ENCODE results near the gene OR10G3.

OR10G3 gene

GRCh38 chr14:21535545-21536417 lies 44.1 kb downstream of the OR10G3 start:
- DNase-seq (ENCODE audit: low read depth): no peak

- no peak for DNase-seq (ENCODE audit: low read depth)
These were observed 45.3 kb downstream of the OR10G3 start for GRCh38 chr14:21534576-21534975.

GRCh38 chr14:21533294-21533693 lies 46.6 kb downstream of the OR10G3 start:
- no peak for DNase-seq (ENCODE audit: low read depth)

GRCh38 chr14:21529515-21529914 lies 50.4 kb downstream of the OR10G3 start:
- DNase-seq (ENCODE audit: low read depth): no peak

GRCh38 chr14:21528381-21529348 lies 51.2 kb downstream of the OR10G3 start:
- DNase-seq (ENCODE audit: low read depth): no peak

- no peak for DNase-seq (ENCODE audit: low read depth)
These were observed 52.6 kb downstream of the OR10G3 start for GRCh38 chr14:21527318-21527679.

- DNase-seq (ENCODE audit: low read depth): no peak
These were observed 53.1 kb downstream of the OR10G3 start for GRCh38 chr14:21526672-21527317.

GRCh38 chr14:21525962-21526671 lies 53.8 kb downstream of the OR10G3 start, which contains the start of gene SALL2:
Gene SALL2, minus strand, starts transcription at chr14:21526346. Its CDS starts 219 bp downstream, at chr14:21526127.
- DNase-seq (ENCODE audit: low read depth): peak; percentile 69

GRCh38 chr14:21525571-21525961 lies 54.3 kb downstream of the OR10G3 start:
- peak; percentile 30 for DNase-seq (ENCODE audit: low read depth)

GRCh38 chr14:21524575-21525490 lies 55.0 kb downstream of the OR10G3 start:
- no peak for DNase-seq (ENCODE audit: low read depth)

GRCh38 chr14:21523203-21523602 lies 56.7 kb downstream of the OR10G3 start:
- no peak for DNase-seq (ENCODE audit: low read depth)

GRCh38 chr14:21521501-21521900 lies 58.4 kb downstream of the OR10G3 start:
- DNase-seq (ENCODE audit: low read depth): peak; percentile 84

GRCh38 chr14:21520767-21521166 lies 59.1 kb downstream of the OR10G3 start:
- no peak for DNase-seq (ENCODE audit: low read depth)

GRCh38 chr14:21518725-21519124 lies 61.2 kb downstream of the OR10G3 start:
- DNase-seq (ENCODE audit: low read depth): no peak

Measured in EH (cell line).